Fibroblast of lung (primary cell): ENCODE data around the gene TMA7B.

ENCODE experiments used
- CTCF ChIP-seq, 2 donors: IDR thresholded peaks in 1 of 2; conservative IDR thresholded peaks in 1 of 2; 1 replicate in 1 of 2; 2 replicates in 1 of 2; pipeline ENCODE4 v1.5.1; 2011 to 2012; ENCODE audit warnings: low read length in 2 of 2, control low read depth in 1 of 2, inconsistent platforms in 1 of 2, low read depth in 1 of 2, mild to moderate bottlenecking in 1 of 2
- EZH2 ChIP-seq: IDR thresholded peaks from 2 replicates; pipeline ENCODE4 v1.5.1; 2012; ENCODE audit warnings: low read length, control low read depth, mild to moderate bottlenecking; ENCODE audit errors: missing control alignments

- TF ChIP-seq CTCF (conservative IDR thresholded peaks at IDR 0.05 in 1 of 2, IDR thresholded peaks at IDR 0.05 in 1 of 2; ENCODE audit: low read depth in 1 of 2, low read length in 2 of 2) (no peak), EZH2 (no peak)
These were observed 7.1 kb downstream of the TMA7B start for GRCh38 chr22:39967103-39967829.
